Measurements from ENCODE around the gene RGS14.
A peak's percentile ranks its signal among the peaks of the same experiment; 100 is the strongest.

Gene RGS14

DNA sequence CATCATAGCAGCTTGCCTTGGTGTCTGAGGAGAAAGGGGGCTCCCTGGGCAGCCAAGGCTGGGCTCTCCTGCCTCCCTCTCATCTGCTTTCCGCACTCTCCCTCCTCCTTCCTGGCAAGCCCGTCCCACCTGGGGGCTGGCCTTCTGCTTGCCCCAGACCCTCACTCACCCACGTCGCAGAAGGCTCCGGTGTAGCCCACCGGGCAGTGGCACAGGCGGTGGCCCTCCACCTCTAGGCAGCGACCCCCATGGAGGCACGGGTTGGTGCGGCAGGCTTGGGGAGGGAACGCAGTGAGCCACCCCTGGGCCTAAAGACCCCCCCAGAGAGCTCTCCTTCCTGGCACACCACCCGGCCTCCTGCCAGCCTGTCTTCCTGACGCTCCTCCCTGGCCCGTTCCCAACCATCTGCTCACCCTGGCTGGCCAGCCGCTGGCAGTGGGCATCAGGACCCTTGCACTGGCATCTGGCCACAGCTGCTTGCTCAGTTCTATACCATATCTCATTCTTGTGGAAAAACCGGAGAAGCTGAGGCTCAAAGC lies 47.0 kb downstream of the RGS14 start:
- H3K9me3 ChIP-seq (ENCODE audit: control insufficient read depth, low read length): no peaks in the 10 kb centered on the region
- no peak for TF ChIP-seq CTCF (IDR thresholded peaks at IDR 0.05)
- H3K79me2 ChIP-seq: no peaks in the 10 kb centered on the region
- H3K4me1 ChIP-seq: peaks cover 26% of the 10 kb centered on the region
- no peaks in the 10 kb centered on the region for H3K27me3 ChIP-seq (ENCODE audit: control insufficient read depth, insufficient read depth, low read length)
- peak overlapping the region; percentile 93 for H3K4me2 ChIP-seq (ENCODE audit: low read length)
- no peak overlapping the region for H3K9ac ChIP-seq
- peak overlapping the region; percentile 80 for H2AFZ ChIP-seq
- no peak overlapping the region for H3K27ac ChIP-seq
- H3K36me3 ChIP-seq (ENCODE audit: control insufficient read depth, insufficient read depth, low read length): no peaks in the 10 kb centered on the region
- peak overlapping the region; percentile 65 for H3K4me3 ChIP-seq (ENCODE audit: low read depth, low read length)

GRCh38 chr5:177405312-177405711 lies 47.6 kb downstream of the RGS14 start:
- Histone ChIP-seq H3K4me1 (peaks cover 26% of the 10 kb centered on the region), H3K9me3 (ENCODE audit: control insufficient read depth, low read length) (no peaks in the 10 kb centered on the region), H3K4me2 (ENCODE audit: low read length) (no peak overlapping the region), H3K79me2 (no peaks in the 10 kb centered on the region), H3K36me3 (ENCODE audit: control insufficient read depth, insufficient read depth, low read length) (no peaks in the 10 kb centered on the region), H3K4me3 (ENCODE audit: low read depth, low read length) (no peak overlapping the region), H3K27ac (no peak overlapping the region), H3K27me3 (ENCODE audit: control insufficient read depth, insufficient read depth, low read length) (no peaks in the 10 kb centered on the region), H3K9ac (no peak overlapping the region), H2AFZ (no peak overlapping the region)
- TF ChIP-seq CTCF (IDR thresholded peaks at IDR 0.05): no peak

GRCh38 chr5:177405805-177406204 lies 48.1 kb downstream of the RGS14 start:
- Histone ChIP-seq H3K4me1 (peaks cover 31% of the 10 kb centered on the region), H3K9me3 (ENCODE audit: control insufficient read depth, low read length) (no peaks in the 10 kb centered on the region), H3K27ac (no peak overlapping the region), H3K4me2 (ENCODE audit: low read length) (no peak overlapping the region), H3K27me3 (ENCODE audit: control insufficient read depth, insufficient read depth, low read length) (no peaks in the 10 kb centered on the region), H3K9ac (no peak overlapping the region), H2AFZ (no peak overlapping the region), H3K79me2 (no peaks in the 10 kb centered on the region), H3K4me3 (ENCODE audit: low read depth, low read length) (no peak overlapping the region), H3K36me3 (ENCODE audit: control insufficient read depth, insufficient read depth, low read length) (no peaks in the 10 kb centered on the region)
- TF ChIP-seq CTCF (IDR thresholded peaks at IDR 0.05): no peak

- Histone ChIP-seq H3K9me3 (ENCODE audit: control insufficient read depth, low read length) (no peaks in the 10 kb centered on the region), H3K27ac (no peak within 1 kb of the TSS), H3K4me3 (ENCODE audit: low read depth, low read length) (no peak within 1 kb of the TSS), H3K9ac (no peak within 1 kb of the TSS), H3K4me2 (ENCODE audit: low read length) (no peak within 1 kb of the TSS), H3K36me3 (ENCODE audit: control insufficient read depth, insufficient read depth, low read length) (no peaks in the 10 kb centered on the region), H3K27me3 (ENCODE audit: control insufficient read depth, insufficient read depth, low read length) (no peaks in the 10 kb centered on the region), H3K79me2 (no peaks in the 10 kb centered on the region), H3K4me1 (peaks cover 18% of the 10 kb centered on the region), H2AFZ (no peak within 1 kb of the TSS)
- TF ChIP-seq CTCF (IDR thresholded peaks at IDR 0.05): no peak
Observed at GRCh38 chr5:177409043-177409801, 51.5 kb downstream of the RGS14 start, which contains the start of gene F12. Gene F12, minus strand, starts transcription at chr5:177409564. Its CDS starts 37 bp downstream, at chr5:177409527.
